ENCODE data around the gene PRKCA. TPM values are rescaled to one million over a fixed set of nuclear protein-coding genes. Genes with fewer than 3 reads are reported as not detected.

The PRKCA gene
- total RNA-seq, 1 experiment from 2014 or later: 20.7 TPM

DNA sequence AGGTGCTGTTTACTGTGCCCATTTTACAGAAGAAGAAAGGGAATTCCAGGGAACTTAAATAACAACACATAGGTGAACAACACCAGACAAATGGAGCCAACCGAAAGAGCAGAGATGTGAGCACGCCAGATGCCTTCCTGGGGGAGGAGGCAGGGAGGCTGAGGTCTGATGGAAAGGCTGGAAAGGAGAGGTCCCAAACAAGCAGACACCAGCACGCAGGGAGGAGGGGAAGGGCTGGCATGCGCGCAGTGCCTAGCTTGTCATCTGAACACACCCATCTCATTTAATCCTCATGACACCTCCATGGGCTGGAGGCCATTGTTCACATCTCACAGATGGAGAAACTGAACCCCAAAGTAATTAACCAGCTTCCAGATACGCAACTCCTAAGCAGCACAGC lies 511.6 kb downstream of the PRKCA start:
- Mint-ChIP-seq H3K4me3 (ENCODE audit: unreplicated experiment) (no peak overlapping the region), H3K36me3 (ENCODE audit: insufficient read depth, unreplicated experiment) (no peaks in the 10 kb centered on the region), H3K4me1 (ENCODE audit: insufficient read depth, unreplicated experiment) (no peaks in the 10 kb centered on the region), H3K9me3 (ENCODE audit: unreplicated experiment) (no peaks in the 10 kb centered on the region), H3K27ac (ENCODE audit: low read depth, unreplicated experiment) (no peak overlapping the region), H3K27me3 (ENCODE audit: insufficient read depth, unreplicated experiment) (peaks cover 23% of the 10 kb centered on the region)
- intact Hi-C loops (cut with micrococcal nuclease): no loop called here
- DNase-seq (ENCODE audit: unreplicated experiment): no peak
- TF ChIP-seq, protein P1, sequence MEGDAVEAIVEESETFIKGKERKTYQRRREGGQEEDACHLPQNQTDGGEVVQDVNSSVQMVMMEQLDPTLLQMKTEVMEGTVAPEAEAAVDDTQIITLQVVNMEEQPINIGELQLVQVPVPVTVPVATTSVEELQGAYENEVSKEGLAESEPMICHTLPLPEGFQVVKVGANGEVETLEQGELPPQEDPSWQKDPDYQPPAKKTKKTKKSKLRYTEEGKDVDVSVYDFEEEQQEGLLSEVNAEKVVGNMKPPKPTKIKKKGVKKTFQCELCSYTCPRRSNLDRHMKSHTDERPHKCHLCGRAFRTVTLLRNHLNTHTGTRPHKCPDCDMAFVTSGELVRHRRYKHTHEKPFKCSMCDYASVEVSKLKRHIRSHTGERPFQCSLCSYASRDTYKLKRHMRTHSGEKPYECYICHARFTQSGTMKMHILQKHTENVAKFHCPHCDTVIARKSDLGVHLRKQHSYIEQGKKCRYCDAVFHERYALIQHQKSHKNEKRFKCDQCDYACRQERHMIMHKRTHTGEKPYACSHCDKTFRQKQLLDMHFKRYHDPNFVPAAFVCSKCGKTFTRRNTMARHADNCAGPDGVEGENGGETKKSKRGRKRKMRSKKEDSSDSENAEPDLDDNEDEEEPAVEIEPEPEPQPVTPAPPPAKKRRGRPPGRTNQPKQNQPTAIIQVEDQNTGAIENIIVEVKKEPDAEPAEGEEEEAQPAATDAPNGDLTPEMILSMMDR (IDR thresholded peaks at IDR 0.05; ENCODE audit: unreplicated experiment): no peak
- no TSS peak for BruUV-seq (replicated peaks)
- CTCF ChIA-PET: no interaction called here
- POLR2A ChIA-PET: interaction anchor here (0.6 kb wide), 1 partner anchor 576 kb away, joined by 4 read pairs; no protein-coding TSS in a partner anchor

DNA sequence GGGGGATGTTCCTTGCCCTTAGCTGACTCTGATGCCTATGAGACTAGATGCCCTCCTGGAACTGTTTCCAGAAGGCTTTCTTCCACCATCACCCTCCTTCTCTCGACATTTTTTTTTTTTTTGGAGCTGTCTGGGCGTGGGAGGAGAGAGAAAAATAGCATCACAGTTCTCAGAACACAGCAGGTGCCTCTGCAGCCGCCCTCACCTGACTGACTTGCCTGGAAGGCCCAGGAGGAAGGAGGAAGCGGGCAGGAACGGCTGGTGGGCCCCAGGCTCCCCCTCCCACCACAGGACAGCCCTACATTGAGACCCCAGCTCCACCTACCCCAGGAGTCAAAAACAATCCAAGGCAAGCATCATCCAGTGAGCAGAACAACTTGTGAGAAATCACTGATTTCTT lies 512.2 kb downstream of the PRKCA start:
- Mint-ChIP-seq H3K4me1 (ENCODE audit: insufficient read depth, unreplicated experiment) (no peaks in the 10 kb centered on the region), H3K4me3 (ENCODE audit: unreplicated experiment) (no peak overlapping the region), H3K36me3 (ENCODE audit: insufficient read depth, unreplicated experiment) (no peaks in the 10 kb centered on the region), H3K9me3 (ENCODE audit: unreplicated experiment) (no peaks in the 10 kb centered on the region), H3K27me3 (ENCODE audit: insufficient read depth, unreplicated experiment) (peaks cover 23% of the 10 kb centered on the region), H3K27ac (ENCODE audit: low read depth, unreplicated experiment) (no peak overlapping the region)
- no peak for DNase-seq (ENCODE audit: unreplicated experiment)
- TF ChIP-seq, protein P1 (IDR thresholded peaks at IDR 0.05; ENCODE audit: unreplicated experiment): no peak
- POLR2A ChIA-PET: interaction anchor here (0.6 to 0.8 kb wide), 2 partner anchors 11 to 577 kb away, joined by 3 to 4 read pairs; no protein-coding TSS in a partner anchor
- no TSS peak for BruUV-seq (replicated peaks)
- CTCF ChIA-PET: no interaction called here
- intact Hi-C loops (cut with micrococcal nuclease): no loop called here

DNA sequence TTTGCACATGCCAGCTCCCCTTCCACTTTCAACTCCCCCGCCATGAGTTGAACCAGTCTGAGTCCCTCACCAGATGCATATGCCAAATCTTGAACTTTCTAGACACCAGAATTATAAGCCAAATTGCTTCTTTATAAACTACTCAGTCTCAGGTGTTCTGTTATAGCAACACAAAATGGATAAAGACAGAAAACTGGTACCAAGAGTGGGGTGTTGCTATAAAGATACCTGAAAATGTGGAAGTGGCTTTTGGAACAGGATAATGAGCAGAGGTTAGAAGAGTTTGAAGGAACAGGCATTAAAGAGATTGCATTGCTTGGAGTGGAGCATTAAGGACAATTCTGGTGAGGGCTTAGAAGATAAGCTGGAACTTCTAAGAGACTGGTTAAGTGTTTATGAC lies 515.3 kb downstream of the PRKCA start:
- BruUV-seq (replicated peaks): no TSS peak
- no peaks in the 10 kb centered on the region for H3K9me3 Mint-ChIP-seq (ENCODE audit: unreplicated experiment)
- peaks cover 16% of the 10 kb centered on the region for H3K27me3 Mint-ChIP-seq (ENCODE audit: insufficient read depth, unreplicated experiment)
- TF ChIP-seq, protein P1 (IDR thresholded peaks at IDR 0.05; ENCODE audit: unreplicated experiment): no peak
- no peaks in the 10 kb centered on the region for H3K36me3 Mint-ChIP-seq (ENCODE audit: insufficient read depth, unreplicated experiment)
- H3K4me1 Mint-ChIP-seq (ENCODE audit: insufficient read depth, unreplicated experiment): no peaks in the 10 kb centered on the region
- H3K4me3 Mint-ChIP-seq (ENCODE audit: unreplicated experiment): no peak overlapping the region
- H3K27ac Mint-ChIP-seq (ENCODE audit: low read depth, unreplicated experiment): no peak overlapping the region
- ChIA-PET POLR2A (no interaction called here), CTCF (interaction anchor here (0.5 kb wide), 1 partner anchor 89 kb away, joined by 3 read pairs; no protein-coding TSS in a partner anchor)
- no peak for DNase-seq (ENCODE audit: unreplicated experiment)
- intact Hi-C loops (cut with micrococcal nuclease): no loop called here

DNA sequence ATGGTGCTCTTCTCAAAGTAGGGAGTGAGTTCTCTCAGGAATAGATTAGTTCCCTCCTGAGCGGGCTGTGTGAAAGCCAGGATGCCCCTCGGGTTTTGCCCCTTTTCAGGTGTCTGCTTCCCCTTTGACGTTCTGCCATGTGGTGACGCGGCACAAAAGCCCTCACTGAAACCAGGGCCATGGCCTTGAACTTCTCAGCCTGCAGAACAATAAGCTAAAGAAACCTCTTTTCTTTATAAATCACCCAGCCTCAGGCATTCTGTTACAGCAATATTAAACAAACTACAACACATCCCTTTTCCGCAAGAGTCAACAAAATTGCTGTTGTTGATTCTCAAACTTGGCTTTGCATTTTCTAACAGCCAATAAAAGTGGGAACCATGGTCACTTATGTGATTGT lies 517.1 kb downstream of the PRKCA start:
- ChIA-PET POLR2A (interaction anchor here (0.6 to 0.7 kb wide), 2 partner anchors 14 to 362 kb away, joined by 3 to 6 read pairs; no protein-coding TSS in a partner anchor), CTCF (no interaction called here)
- H3K4me1 Mint-ChIP-seq (ENCODE audit: insufficient read depth, unreplicated experiment): no peaks in the 10 kb centered on the region
- no peak overlapping the region for H3K27ac Mint-ChIP-seq (ENCODE audit: low read depth, unreplicated experiment)
- no peaks in the 10 kb centered on the region for H3K27me3 Mint-ChIP-seq (ENCODE audit: insufficient read depth, unreplicated experiment)
- no peak overlapping the region for H3K4me3 Mint-ChIP-seq (ENCODE audit: unreplicated experiment)
- intact Hi-C loops (cut with micrococcal nuclease): no loop called here
- BruUV-seq (replicated peaks): no TSS peak
- DNase-seq (ENCODE audit: unreplicated experiment): no peak
- no peaks in the 10 kb centered on the region for H3K36me3 Mint-ChIP-seq (ENCODE audit: insufficient read depth, unreplicated experiment)
- H3K9me3 Mint-ChIP-seq (ENCODE audit: unreplicated experiment): no peaks in the 10 kb centered on the region
- TF ChIP-seq, protein P1 (IDR thresholded peaks at IDR 0.05; ENCODE audit: unreplicated experiment): no peak

Measured in MCF 10A (cell line).